ENCODE measurements around the gene GGT1.
A peak's percentile ranks its signal among the peaks of the same experiment; 100 is the strongest.
"Not testable (repeated sequence)": the region's sequence is repeated elsewhere in the genome, so short reads cannot be mapped to it uniquely, and the experiment has no call there.

The GGT1 gene

GRCh38 chr22:24602847-24603769, at the start of gene GGT1:
TSS of gene GGT1 (plus strand) at chr22:24603193. CDS start at chr22:24611082, 7,889 bp downstream.
- not testable (repeated sequence) for DNase-seq (ENCODE audit: low read depth)

GRCh38 chr22:24553597-24554312, 49.2 kb upstream of the GGT1 start:
- DNase-seq (ENCODE audit: low read depth), result no peak

- DNase-seq (ENCODE audit: low read depth), result no peak
Measured at GRCh38 chr22:24554313-24555164, 48.5 kb upstream of the GGT1 start, which contains the start of gene GUCD1. TSS of gene GUCD1 (minus strand) at chr22:24555138. CDS start at chr22:24554991, 147 bp downstream.

DNA sequence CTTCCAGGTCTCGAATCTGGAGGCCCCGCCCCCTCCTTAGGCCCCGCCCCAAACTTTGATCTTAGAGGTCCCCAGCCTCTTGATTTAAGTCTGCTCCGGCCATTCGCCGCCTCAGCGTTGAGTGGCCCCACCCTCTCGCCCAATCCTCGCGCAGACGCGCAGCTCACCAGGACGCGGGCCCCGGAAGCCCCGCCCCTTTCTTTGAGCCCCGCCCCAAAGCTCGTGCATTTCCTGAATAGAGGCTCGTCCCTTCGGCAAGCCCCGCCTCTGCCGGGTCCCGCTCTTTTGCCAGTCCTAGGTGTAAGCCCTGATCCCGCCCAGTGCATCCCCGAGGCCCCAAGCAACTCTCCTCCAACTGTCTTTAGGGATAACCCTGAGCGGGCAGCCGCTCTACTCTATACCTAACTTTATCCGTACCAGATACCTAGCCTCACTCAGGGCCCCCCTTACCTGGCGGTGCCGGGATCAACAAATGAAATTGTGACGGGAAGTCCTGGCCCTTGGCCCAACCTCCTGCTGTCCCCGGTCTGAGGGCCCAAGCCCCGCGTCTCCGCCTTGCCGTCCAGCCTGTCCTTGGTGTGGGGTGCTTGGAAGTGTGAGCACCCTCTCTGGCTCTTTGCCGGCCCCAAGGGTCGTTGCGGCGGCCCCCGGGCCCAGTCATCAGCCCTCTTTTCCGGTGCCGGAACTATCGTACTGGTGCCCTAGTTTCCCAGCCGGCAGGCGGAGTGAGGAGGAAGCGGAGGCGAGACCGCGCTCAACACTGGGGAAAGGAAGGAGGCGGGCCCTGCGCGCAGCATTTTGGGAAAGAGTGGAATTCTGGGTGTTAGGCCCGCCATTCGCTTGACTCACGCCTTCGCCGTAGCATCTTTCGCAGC, 47.6 kb upstream of the GGT1 start, which contains the start of gene SNRPD3:
Gene SNRPD3, plus strand, starts transcription at position 835 of the 875 bp plus-strand sequence. CDS start 1,676 bp downstream, outside the sequence.
- peak; percentile 95 for DNase-seq (ENCODE audit: low read depth)

DNA sequence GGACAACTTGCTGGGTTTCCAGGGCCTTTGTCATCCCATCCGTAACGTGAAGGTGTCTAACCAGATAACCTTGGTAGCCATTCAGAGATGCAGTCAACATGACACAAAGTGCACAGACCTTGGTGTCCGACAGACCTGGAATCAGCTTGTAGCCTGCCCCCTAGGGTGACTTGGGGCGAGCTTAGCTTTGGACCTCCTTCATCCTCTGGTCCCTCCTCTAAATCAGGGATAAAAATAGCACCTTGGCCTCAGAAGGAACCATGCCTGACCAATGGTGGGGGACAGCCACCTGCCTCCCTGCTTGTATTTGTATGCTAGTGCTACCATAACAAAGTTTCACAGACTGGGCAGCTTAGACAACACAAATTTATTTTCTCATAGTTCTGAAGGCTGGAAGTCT, 43.5 kb upstream of the GGT1 start:
- DNase-seq (ENCODE audit: low read depth), result no peak

DNA sequence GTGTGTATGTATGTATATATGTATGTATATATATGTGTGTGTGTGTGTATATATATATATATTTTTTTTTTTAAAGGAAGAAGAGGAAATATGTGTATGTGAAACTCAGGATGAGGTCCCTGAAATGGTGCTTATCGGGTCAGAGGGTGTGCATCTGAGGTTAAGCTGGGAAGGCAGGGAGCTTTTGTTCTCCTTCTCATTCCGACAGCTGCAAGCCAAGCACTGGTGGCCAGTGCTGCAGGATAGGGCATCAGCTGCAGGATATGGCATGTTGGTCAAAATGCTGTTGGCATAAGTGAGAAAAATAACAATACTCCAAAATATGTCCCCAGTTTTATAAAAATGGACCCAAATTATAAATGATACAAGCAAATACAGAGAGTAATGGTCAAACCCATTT, 39.7 kb upstream of the GGT1 start:
- DNase-seq (ENCODE audit: low read depth), result no peak

DNA sequence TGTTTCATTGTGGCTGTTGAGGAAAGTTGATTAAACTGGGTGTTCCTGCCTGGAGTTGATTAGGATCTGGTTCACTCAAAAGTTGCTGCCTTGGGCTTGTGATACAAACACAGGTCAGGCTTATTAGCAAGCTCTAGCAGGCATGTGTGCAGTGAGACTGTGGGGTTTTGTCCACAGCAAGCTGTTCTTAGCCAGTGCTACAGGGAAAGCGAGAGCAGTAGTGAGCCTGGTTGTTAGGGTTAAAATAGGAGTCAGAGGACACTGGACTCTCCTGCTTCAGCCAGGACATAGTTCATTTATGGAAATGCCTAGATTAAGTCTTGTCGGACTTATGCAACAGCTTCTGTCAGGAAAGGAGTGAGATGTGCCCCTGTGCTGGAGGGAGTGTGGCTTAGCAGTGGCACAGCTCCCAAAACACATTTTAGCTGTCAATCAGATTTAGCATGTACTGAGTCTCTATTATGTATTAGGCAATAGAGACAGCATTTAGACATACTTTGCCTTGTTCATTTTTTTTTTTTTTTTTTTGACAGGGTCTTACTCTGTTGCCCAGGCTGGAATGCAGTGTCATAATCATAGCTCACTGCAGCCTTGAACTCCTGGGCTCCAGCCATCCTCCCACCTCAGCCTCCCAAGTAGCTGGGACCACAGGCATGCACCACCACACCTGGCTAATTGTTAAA, 38.5 kb upstream of the GGT1 start:
- DNase-seq (ENCODE audit: low read depth), result no peak

DNA sequence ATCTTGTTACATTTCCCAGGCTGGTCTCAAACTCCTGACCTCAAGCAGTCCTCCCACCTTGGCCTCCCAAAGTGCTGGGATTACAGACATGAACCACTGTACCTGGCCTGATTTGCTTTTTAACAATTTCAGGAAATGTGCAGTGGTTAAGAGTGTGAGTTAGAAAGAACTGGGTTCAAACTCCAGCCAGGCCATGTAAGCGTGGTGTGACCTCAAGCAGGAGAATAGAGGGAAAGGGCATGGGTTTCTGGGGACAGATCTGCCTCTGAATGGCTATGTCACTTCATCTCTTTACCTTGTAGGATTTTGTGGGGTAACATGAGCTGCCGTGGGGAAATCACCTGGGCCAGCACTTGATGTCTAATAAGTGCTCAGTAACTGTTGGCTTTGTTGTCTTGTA, 37.9 kb upstream of the GGT1 start:
- DNase-seq (ENCODE audit: low read depth), result no peak

DNA sequence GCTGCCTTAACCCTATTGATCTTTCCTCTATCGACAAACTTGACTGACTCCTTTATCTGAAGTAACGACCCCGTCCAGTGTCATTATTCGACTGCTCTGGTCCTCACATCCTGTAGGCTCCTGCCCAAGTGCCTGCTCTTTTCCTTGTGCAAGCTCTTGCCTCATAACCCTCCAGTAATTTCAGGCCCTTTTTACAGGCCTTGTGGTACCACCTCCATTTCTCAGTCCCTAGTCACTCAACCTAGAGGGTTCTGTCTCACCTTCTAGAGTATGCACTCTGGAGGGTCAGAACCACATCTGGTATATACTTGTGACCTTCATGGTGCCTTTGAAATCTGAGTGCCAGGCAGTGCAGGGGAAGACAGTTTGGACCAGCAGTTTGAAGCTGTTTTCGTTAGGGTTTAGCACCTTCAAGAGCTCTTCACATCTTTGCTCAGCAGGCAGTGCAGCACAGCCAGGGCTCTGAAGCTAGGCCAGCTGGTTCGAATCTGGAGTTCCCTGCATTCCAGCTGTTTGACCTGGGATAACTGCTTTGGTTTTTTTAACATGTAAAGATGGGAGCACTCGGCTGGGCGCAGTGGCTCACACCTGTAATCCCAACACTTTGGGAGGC, 36.0 kb upstream of the GGT1 start:
- DNase-seq (ENCODE audit: low read depth), result no peak

DNA sequence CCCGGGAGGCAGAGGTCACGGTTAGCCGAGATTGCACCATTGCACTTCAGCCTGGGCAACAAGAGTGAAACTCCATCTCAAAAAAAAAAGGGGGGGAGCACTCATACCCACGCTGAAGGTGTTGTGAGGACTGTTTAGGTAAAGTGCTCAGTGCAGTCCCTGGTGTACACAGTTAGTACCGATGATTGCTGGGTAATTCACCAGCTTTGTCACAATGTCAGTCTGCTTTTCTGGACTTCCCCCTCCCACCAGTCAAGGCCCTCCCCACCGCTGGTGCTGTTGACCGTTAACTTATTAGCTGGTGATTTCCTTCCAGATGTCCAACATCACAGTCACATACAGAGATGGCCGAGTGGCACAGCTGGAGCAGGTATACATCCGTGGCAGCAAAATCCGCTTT, 35.3 kb upstream of the GGT1 start:
- DNase-seq (ENCODE audit: low read depth), result no peak

GRCh38 chr22:24571266-24571665, 31.7 kb upstream of the GGT1 start:
- DNase-seq (ENCODE audit: low read depth), result no peak

GRCh38 chr22:24576778-24577177, 26.2 kb upstream of the GGT1 start:
- no peak for DNase-seq (ENCODE audit: low read depth)

GRCh38 chr22:24578355-24579257, 24.4 kb upstream of the GGT1 start:
- no peak for DNase-seq (ENCODE audit: low read depth)

GRCh38 chr22:24579258-24579601, 23.8 kb upstream of the GGT1 start:
- DNase-seq (ENCODE audit: low read depth), result no peak

- DNase-seq (ENCODE audit: low read depth), result no peak
Measured at GRCh38 chr22:24580276-24580675, 22.7 kb upstream of the GGT1 start.

DNA sequence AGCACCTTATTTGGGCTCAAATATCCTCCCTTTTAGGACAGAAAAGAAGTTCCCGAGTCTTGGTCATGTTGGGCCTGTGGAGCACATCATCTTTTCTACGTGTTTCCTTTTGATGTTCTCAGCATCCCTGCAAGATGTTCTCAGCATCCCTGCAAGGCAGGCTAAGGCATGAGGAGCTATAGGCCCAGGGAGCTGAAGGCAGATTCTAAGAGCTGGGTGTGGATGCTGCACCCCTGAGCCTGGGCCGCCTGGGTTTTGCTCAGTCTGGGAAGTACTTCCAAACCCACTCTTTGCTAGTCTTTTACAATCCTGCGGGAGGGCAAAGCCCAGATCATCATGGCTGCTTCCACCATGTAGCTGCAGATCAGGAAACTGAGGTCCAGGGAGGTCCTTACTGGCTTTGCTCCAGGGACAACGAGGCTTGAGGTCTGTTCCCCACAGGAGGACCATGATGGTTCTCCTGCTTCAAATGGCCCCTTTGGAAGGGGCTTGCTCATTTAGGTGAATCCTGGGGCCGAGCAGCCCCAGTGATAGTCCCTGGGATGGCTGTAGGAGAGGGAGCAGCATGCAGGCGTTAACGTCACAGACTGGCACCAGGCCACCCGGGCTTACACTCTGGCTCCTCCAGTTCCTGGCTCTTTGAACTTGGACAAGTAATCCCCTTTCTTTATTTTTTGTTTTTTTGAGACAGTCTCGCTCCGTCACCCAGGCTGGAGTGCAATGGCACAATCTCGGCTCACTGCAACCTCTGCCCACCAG, 20.8 kb upstream of the GGT1 start:
- DNase-seq (ENCODE audit: low read depth), result no peak

DNA sequence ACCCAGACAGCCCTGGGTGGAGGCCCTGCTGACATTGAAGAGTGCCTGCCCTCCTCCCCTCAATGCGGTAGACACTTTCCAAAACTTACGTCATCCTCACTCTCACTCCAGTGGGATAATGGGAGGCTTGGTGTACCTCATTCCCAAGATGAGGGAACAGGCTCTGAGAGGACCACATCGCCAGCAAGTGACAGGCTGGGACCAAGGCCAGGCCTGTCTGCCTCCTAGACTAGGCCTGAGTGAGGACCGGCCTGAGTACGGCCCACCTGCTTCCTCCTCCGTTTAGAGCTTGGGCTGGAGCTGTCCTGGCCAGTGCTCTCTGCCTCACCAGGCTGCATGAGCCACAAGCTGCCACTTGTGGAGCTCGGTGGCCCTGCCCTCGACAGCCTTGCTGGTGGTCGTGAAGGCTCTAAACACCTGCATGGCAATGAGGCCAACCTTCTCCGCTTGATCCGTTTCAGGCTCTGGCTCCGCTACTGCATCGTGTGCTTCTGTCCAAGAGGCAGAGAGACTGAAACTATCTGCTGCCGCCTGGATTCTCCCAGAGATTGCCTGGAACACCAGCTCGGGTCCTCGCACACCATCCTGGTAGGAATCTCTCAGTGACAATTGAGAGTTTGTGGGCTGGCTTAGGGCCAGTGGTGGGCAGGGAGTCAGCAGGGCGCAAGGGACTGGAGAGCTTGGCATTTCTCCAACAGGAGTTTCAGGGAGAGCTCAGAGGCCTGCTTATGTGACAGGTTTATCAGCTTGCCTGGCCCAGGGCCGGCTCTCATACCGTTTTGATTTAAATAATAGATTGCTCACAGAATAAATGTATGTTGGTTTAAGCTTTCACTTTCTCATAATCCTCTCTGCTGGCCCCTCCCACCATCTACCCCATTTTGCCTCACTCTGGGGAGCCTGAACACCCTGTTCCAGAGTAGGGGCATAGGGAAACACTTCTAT, 19.5 kb upstream of the GGT1 start:
- no peak for DNase-seq (ENCODE audit: low read depth)
